OCI-LY3 (cell line): ENCODE measurements around the gene SNX2.

Experiments
- CTCF ChIP-seq: fragments of 200-600, 300-600 bp; sonication (generic); IDR thresholded peaks from 2 replicates; pipeline ENCODE4 v1.5.1; 2014; ENCODE audit warnings: antibody characterized with exemption, low read length, low read depth
- EZH2phosphoT487 ChIP-seq: fragments of 200-600 bp; shearing (Covaris generic); IDR thresholded peaks from 2 replicates; pipeline ENCODE4 v1.6.1; 2018; ENCODE audit warnings: antibody characterized with exemption, mixed run types, low read depth

- TF ChIP-seq CTCF (no peak), EZH2phosphoT487 (no peak)
Observed at GRCh38 chr5:122757285-122757684, 17.6 kb upstream of the SNX2 start.
